Measurements from ENCODE around the gene MEGF6. TPM values are rescaled to one million over a fixed set of nuclear protein-coding genes. Genes with fewer than 3 reads are reported as not detected.

MEGF6 gene
- total RNA-seq, 2 donors from 2014 or later, result 83.0 to 103 TPM

- Mint-ChIP-seq H3K9me3 (no peaks in the 10 kb centered on the region), H3K4me1 (peaks cover 13% of the 10 kb centered on the region), H3K27me3 (ENCODE audit: insufficient read depth) (peaks cover 10% of the 10 kb centered on the region), H3K4me3 (no peak overlapping the region), H3K27ac (no peak overlapping the region), H3K36me3 (ENCODE audit: low read depth) (no peaks in the 10 kb centered on the region)
- Histone ChIP-seq H3K9ac (ENCODE audit: extremely low read depth, low read length, poor library complexity, severe bottlenecking) (no peak overlapping the region), H3K27ac (ENCODE audit: low read depth, low read length) (no peak overlapping the region), H3K4me3 (ENCODE audit: low read length) (no peak overlapping the region), H3K4me1 (ENCODE audit: control insufficient read depth, insufficient read depth, low read length) (peaks cover 9% of the 10 kb centered on the region), H3K36me3 (ENCODE audit: control insufficient read depth, insufficient read depth, low read length) (no peaks in the 10 kb centered on the region), H3K27me3 (ENCODE audit: control insufficient read depth, insufficient read depth, low read length, poor library complexity, severe bottlenecking) (no peaks in the 10 kb centered on the region), H3K9me3 (ENCODE audit: control insufficient read depth, low read length) (no peaks in the 10 kb centered on the region)
- no peak for DNase-seq
- WGBS, 2 experiments (ENCODE audit: insufficient coverage in 1 of 2, insufficient read length in 1 of 2), result 79 to 92% methylated on average over 9 to 18 of the region's 18 CpGs
- no peak for TF ChIP-seq CTCF (conservative IDR thresholded peaks at IDR 0.05)
These were observed 3.6 kb downstream of the MEGF6 start for GRCh38 chr1:3607703-3608065.

GRCh38 chr1:3606779-3607702, 4.3 kb downstream of the MEGF6 start:
- no peak overlapping the region for H3K4me3 Mint-ChIP-seq
- no peak overlapping the region for H3K27ac Mint-ChIP-seq
- TF ChIP-seq CTCF (conservative IDR thresholded peaks at IDR 0.05), result no peak
- no peaks in the 10 kb centered on the region for H3K36me3 Mint-ChIP-seq (ENCODE audit: low read depth)
- no peaks in the 10 kb centered on the region for H3K27me3 ChIP-seq (ENCODE audit: control insufficient read depth, insufficient read depth, low read length, poor library complexity, severe bottlenecking)
- H3K9ac ChIP-seq (ENCODE audit: extremely low read depth, low read length, poor library complexity, severe bottlenecking), result no peak overlapping the region
- peaks cover 6% of the 10 kb centered on the region for H3K4me1 ChIP-seq (ENCODE audit: control insufficient read depth, insufficient read depth, low read length)
- H3K4me1 Mint-ChIP-seq, result peaks cover 9% of the 10 kb centered on the region
- peaks cover 6% of the 10 kb centered on the region for H3K27me3 Mint-ChIP-seq (ENCODE audit: insufficient read depth)
- no peaks in the 10 kb centered on the region for H3K36me3 ChIP-seq (ENCODE audit: control insufficient read depth, insufficient read depth, low read length)
- H3K9me3 ChIP-seq (ENCODE audit: control insufficient read depth, low read length), result no peaks in the 10 kb centered on the region
- H3K4me3 ChIP-seq (ENCODE audit: low read length), result no peak overlapping the region
- DNase-seq, result no peak
- WGBS, 2 experiments (ENCODE audit: insufficient coverage in 1 of 2, insufficient read length in 1 of 2), result 89 to 98% methylated on average over 8 to 23 of the region's 23 CpGs
- no peaks in the 10 kb centered on the region for H3K9me3 Mint-ChIP-seq
- H3K27ac ChIP-seq (ENCODE audit: low read depth, low read length), result no peak overlapping the region

GRCh38 chr1:3604997-3605823, 6.1 kb downstream of the MEGF6 start:
- Histone ChIP-seq H3K4me3 (ENCODE audit: low read length) (no peak overlapping the region), H3K9me3 (ENCODE audit: control insufficient read depth, low read length) (no peaks in the 10 kb centered on the region), H3K27me3 (ENCODE audit: control insufficient read depth, insufficient read depth, low read length, poor library complexity, severe bottlenecking) (no peaks in the 10 kb centered on the region), H3K27ac (ENCODE audit: low read depth, low read length) (no peak overlapping the region), H3K4me1 (ENCODE audit: control insufficient read depth, insufficient read depth, low read length) (peaks cover 3% of the 10 kb centered on the region), H3K36me3 (ENCODE audit: control insufficient read depth, insufficient read depth, low read length) (no peaks in the 10 kb centered on the region), H3K9ac (ENCODE audit: extremely low read depth, low read length, poor library complexity, severe bottlenecking) (no peak overlapping the region)
- no peak for DNase-seq
- Mint-ChIP-seq H3K36me3 (ENCODE audit: low read depth) (peaks cover 2% of the 10 kb centered on the region), H3K9me3 (no peaks in the 10 kb centered on the region), H3K4me1 (peaks cover 4% of the 10 kb centered on the region), H3K27ac (no peak overlapping the region), H3K27me3 (ENCODE audit: insufficient read depth) (no peaks in the 10 kb centered on the region), H3K4me3 (no peak overlapping the region)
- TF ChIP-seq CTCF (conservative IDR thresholded peaks at IDR 0.05), result no peak
- WGBS, 2 experiments (ENCODE audit: insufficient coverage in 1 of 2, insufficient read length in 1 of 2), result 88 to 91% methylated on average over 6 to 7 of the region's 7 CpGs
